Trophoblast cell (in vitro differentiated cells and primary cell): Measurements from ENCODE around the gene PROC.

ENCODE experiments used
- DNase-seq, 2 donors: peaks; one replicate each; pipeline ENCODE4 v3.0.0-alpha.2; 2016
- H2AFZ ChIP-seq: 2 replicates; pipeline ENCODE4 v1.6.1; 2013; ENCODE audit warnings: low read length, moderate library complexity, mild to moderate bottlenecking; ENCODE audit not compliant: insufficient read depth, poor library complexity
- H2AK5ac ChIP-seq: 2 replicates; pipeline ENCODE4 v1.6.1; 2013; ENCODE audit warnings: mild to moderate bottlenecking, low read length
- H2BK120ac ChIP-seq: 2 replicates; pipeline ENCODE4 v1.6.1; 2013; ENCODE audit warnings: low read length, mild to moderate bottlenecking, moderate library complexity; ENCODE audit not compliant: insufficient read depth, poor library complexity
- H2BK12ac ChIP-seq: 2 replicates; pipeline ENCODE4 v1.6.1; 2013; ENCODE audit warnings: mild to moderate bottlenecking, low read length, moderate library complexity
- H2BK5ac ChIP-seq: 2 replicates; pipeline ENCODE4 v1.6.1; 2013; ENCODE audit warnings: low read length, low read depth, moderate library complexity, mild to moderate bottlenecking; ENCODE audit not compliant: poor library complexity
- H3K14ac ChIP-seq: 2 replicates; pipeline ENCODE4 v1.6.1; 2013; ENCODE audit warnings: mild to moderate bottlenecking, low read length
- H3K18ac ChIP-seq: 2 replicates; pipeline ENCODE4 v1.6.1; 2013; ENCODE audit warnings: mild to moderate bottlenecking, low read length
- H3K23ac ChIP-seq: 2 replicates; pipeline ENCODE4 v1.6.1; 2013; ENCODE audit warnings: low read length
- H3K27ac ChIP-seq: 2 replicates; pipeline ENCODE4 v1.5.1; 2013; ENCODE audit warnings: low read depth, mild to moderate bottlenecking, inconsistent platforms, low read length, moderate library complexity
- H3K27me3 ChIP-seq: 2 replicates; pipeline ENCODE4 v1.6.1; 2013; ENCODE audit warnings: inconsistent platforms, mild to moderate bottlenecking, low read length, moderate library complexity; ENCODE audit not compliant: insufficient read depth
- H3K36me3 ChIP-seq, 2 experiments: 1 replicate in 1 of 2; 2 replicates in 1 of 2; pipeline ENCODE4 v1.6.1; 2013; ENCODE audit warnings: low read length in 2 of 2, mild to moderate bottlenecking in 2 of 2, moderate library complexity in 1 of 2; ENCODE audit not compliant: insufficient read depth in 2 of 2, control insufficient read depth in 1 of 2
- H3K4ac ChIP-seq: 2 replicates; pipeline ENCODE4 v1.6.1; 2013; ENCODE audit warnings: low read depth, mild to moderate bottlenecking, low read length, moderate library complexity
- H3K4me1 ChIP-seq, 2 experiments: 1 replicate in 1 of 2; 2 replicates in 1 of 2; pipeline ENCODE4 v1.6.1; 2013; ENCODE audit warnings: low read length in 2 of 2, mild to moderate bottlenecking in 2 of 2, moderate library complexity in 1 of 2; ENCODE audit not compliant: insufficient read depth in 2 of 2, control insufficient read depth in 1 of 2
- H3K4me2 ChIP-seq: 2 replicates; pipeline ENCODE4 v1.6.1; 2013; ENCODE audit warnings: inconsistent platforms, mild to moderate bottlenecking, low read length, moderate library complexity
- H3K4me3 ChIP-seq: 2 replicates; pipeline ENCODE4 v1.5.1; 2013; ENCODE audit warnings: mild to moderate bottlenecking, low read depth, low read length, inconsistent platforms
- H3K79me1 ChIP-seq: one replicate; pipeline ENCODE4 v1.6.1; 2013; ENCODE audit warnings: low read length
- H3K79me2 ChIP-seq: 2 replicates; pipeline ENCODE4 v1.6.1; 2013; ENCODE audit warnings: low read length, mild to moderate bottlenecking; ENCODE audit not compliant: control insufficient read depth, insufficient read depth, poor library complexity
- H3K9ac ChIP-seq: 2 replicates; pipeline ENCODE4 v1.6.1; 2013; ENCODE audit warnings: mild to moderate bottlenecking, low read length
- H3K9me3 ChIP-seq: 2 replicates; pipeline ENCODE4 v1.6.1; 2013; ENCODE audit warnings: low read depth, mild to moderate bottlenecking, control low read depth, inconsistent platforms, low read length; ENCODE audit not compliant: insufficient read depth
- H4K12ac ChIP-seq: 2 replicates; pipeline ENCODE4 v1.6.1; 2013; ENCODE audit warnings: low read depth, mild to moderate bottlenecking, low read length, moderate library complexity
- H4K8ac ChIP-seq: 2 replicates; pipeline ENCODE4 v1.6.1; 2013; ENCODE audit warnings: low read depth, mild to moderate bottlenecking, low read length, moderate library complexity
- H4K91ac ChIP-seq: one replicate; pipeline ENCODE4 v1.6.1; 2013; ENCODE audit warnings: low read depth, mild to moderate bottlenecking, low read length, moderate library complexity
- WGBS: extraction: QIAGEN DNeasy Blood & Tissue Kit; methylation state at CpG from one replicate; pipeline ENCODE4 v1.1.7; 2013; ENCODE audit warnings: missing lambda C conversion rate; ENCODE audit not compliant: insufficient read length, insufficient coverage; ENCODE audit errors: extremely low coverage; 5-methylcytosine and 5-hydroxymethylcytosine counted together

Gene PROC

GRCh38 chr2:127401757-127402695, 16.2 kb upstream of the PROC start:
- no peak overlapping the region for H2AFZ ChIP-seq
- H3K79me2 ChIP-seq = no peaks in the 10 kb centered on the region
- H4K8ac ChIP-seq = no peak overlapping the region
- H3K79me1 ChIP-seq = peaks cover 20% of the 10 kb centered on the region
- no peak overlapping the region for H2AK5ac ChIP-seq
- no CpG with 5 or more reads among the region's 11 CpGs for WGBS
- H4K12ac ChIP-seq = no peak overlapping the region
- H3K18ac ChIP-seq = peak overlapping the region; percentile 1
- H2BK120ac ChIP-seq = no peak overlapping the region
- no peaks in the 10 kb centered on the region for H3K27me3 ChIP-seq
- no peak overlapping the region for H2BK5ac ChIP-seq
- H3K27ac ChIP-seq = peak overlapping the region; percentile 7
- peaks cover 1% of the 10 kb centered on the region for H3K9me3 ChIP-seq
- no peak overlapping the region for H3K4ac ChIP-seq
- peaks cover 37 to 40% of the 10 kb centered on the region in 2 experiments for H3K4me1 ChIP-seq
- peak overlapping the region; percentile 49 for H4K91ac ChIP-seq
- no peak for DNase-seq
- no peak overlapping the region for H3K14ac ChIP-seq
- H3K4me2 ChIP-seq = no peak overlapping the region
- no peaks in the 10 kb centered on the region for H3K36me3 ChIP-seq
- no peak overlapping the region for H3K23ac ChIP-seq
- no peak overlapping the region for H3K4me3 ChIP-seq
- H3K9ac ChIP-seq = no peak overlapping the region
- H2BK12ac ChIP-seq = peak overlapping the region; percentile 1

GRCh38 chr2:127403460-127403859, 14.8 kb upstream of the PROC start:
- Histone ChIP-seq H3K27me3 (no peaks in the 10 kb centered on the region), H3K14ac (no peak overlapping the region), H3K79me2 (peaks cover 2% of the 10 kb centered on the region), H3K9me3 (peaks cover 3% of the 10 kb centered on the region), H3K79me1 (peaks cover 22% of the 10 kb centered on the region), H3K23ac (no peak overlapping the region), H2AK5ac (peak overlapping the region; percentile 2), H3K4me1 (peaks cover 33 to 34% of the 10 kb centered on the region in 2 experiments), H2AFZ (no peak overlapping the region), H3K4me2 (no peak overlapping the region), H2BK5ac (no peak overlapping the region), H3K27ac (no peak overlapping the region), H4K91ac (peak overlapping the region; percentile 4), H4K12ac (no peak overlapping the region), H4K8ac (no peak overlapping the region), H3K36me3 (no peaks in the 10 kb centered on the region), H3K18ac (no peak overlapping the region), H3K4me3 (no peak overlapping the region), H2BK120ac (peak overlapping the region; percentile 3), H2BK12ac (no peak overlapping the region), H3K9ac (no peak overlapping the region), H3K4ac (no peak overlapping the region)
- no CpG with 5 or more reads among the region's 3 CpGs for WGBS
- DNase-seq = no peak

- no CpG with 5 or more reads among the region's 7 CpGs for WGBS
- H4K91ac ChIP-seq = peak overlapping the region; percentile 21
- H3K14ac ChIP-seq = no peak overlapping the region
- DNase-seq = no peak
- peaks cover 27% of the 10 kb centered on the region for H3K79me1 ChIP-seq
- H2BK12ac ChIP-seq = peak overlapping the region; percentile 42
- peaks cover 5% of the 10 kb centered on the region for H3K79me2 ChIP-seq
- peak overlapping the region; percentile 48 for H2AK5ac ChIP-seq
- H3K27me3 ChIP-seq = no peaks in the 10 kb centered on the region
- H3K4me3 ChIP-seq = no peak overlapping the region
- H4K8ac ChIP-seq = no peak overlapping the region
- no peak overlapping the region for H2AFZ ChIP-seq
- H3K36me3 ChIP-seq = peaks cover 0 to 4% of the 10 kb centered on the region in 2 experiments
- H2BK5ac ChIP-seq = no peak overlapping the region
- H2BK120ac ChIP-seq = no peak overlapping the region
- H4K12ac ChIP-seq = no peak overlapping the region
- no peak overlapping the region for H3K18ac ChIP-seq
- H3K23ac ChIP-seq = no peak overlapping the region
- no peak overlapping the region for H3K27ac ChIP-seq
- no peak overlapping the region for H3K9ac ChIP-seq
- peaks cover 34 to 38% of the 10 kb centered on the region in 2 experiments for H3K4me1 ChIP-seq
- H3K9me3 ChIP-seq = peaks cover 8% of the 10 kb centered on the region
- H3K4ac ChIP-seq = no peak overlapping the region
- H3K4me2 ChIP-seq = no peak overlapping the region
Observed at GRCh38 chr2:127404466-127405254, 13.6 kb upstream of the PROC start.

GRCh38 chr2:127405255-127405610, 13.0 kb upstream of the PROC start:
- no peak overlapping the region for H3K9ac ChIP-seq
- H4K91ac ChIP-seq = peak overlapping the region; percentile 3
- H2BK12ac ChIP-seq = peak overlapping the region; percentile 38
- peaks cover 34 to 38% of the 10 kb centered on the region in 2 experiments for H3K4me1 ChIP-seq
- H2AK5ac ChIP-seq = no peak overlapping the region
- no peak overlapping the region for H3K14ac ChIP-seq
- H2BK5ac ChIP-seq = no peak overlapping the region
- no peaks in the 10 kb centered on the region for H3K27me3 ChIP-seq
- no peak overlapping the region for H2BK120ac ChIP-seq
- no peak overlapping the region for H3K4me2 ChIP-seq
- peaks cover 0 to 4% of the 10 kb centered on the region in 2 experiments for H3K36me3 ChIP-seq
- DNase-seq = no peak
- no CpG with 5 or more reads among the region's 3 CpGs for WGBS
- peaks cover 8% of the 10 kb centered on the region for H3K9me3 ChIP-seq
- no peak overlapping the region for H3K4ac ChIP-seq
- H2AFZ ChIP-seq = no peak overlapping the region
- peaks cover 5% of the 10 kb centered on the region for H3K79me2 ChIP-seq
- H3K23ac ChIP-seq = no peak overlapping the region
- H3K79me1 ChIP-seq = peaks cover 27% of the 10 kb centered on the region
- no peak overlapping the region for H4K12ac ChIP-seq
- no peak overlapping the region for H3K27ac ChIP-seq
- H3K4me3 ChIP-seq = no peak overlapping the region
- H3K18ac ChIP-seq = no peak overlapping the region
- H4K8ac ChIP-seq = no peak overlapping the region
